ENCODE results near the gene TNRC6B.

Gene TNRC6B

GRCh38 chr22:40322818-40323447 is 145.2 kb downstream of the TNRC6B start:
- in situ Hi-C loops (cut with MboI; ENCODE audit: low sequenced_read_pairs): no loop called here

DNA sequence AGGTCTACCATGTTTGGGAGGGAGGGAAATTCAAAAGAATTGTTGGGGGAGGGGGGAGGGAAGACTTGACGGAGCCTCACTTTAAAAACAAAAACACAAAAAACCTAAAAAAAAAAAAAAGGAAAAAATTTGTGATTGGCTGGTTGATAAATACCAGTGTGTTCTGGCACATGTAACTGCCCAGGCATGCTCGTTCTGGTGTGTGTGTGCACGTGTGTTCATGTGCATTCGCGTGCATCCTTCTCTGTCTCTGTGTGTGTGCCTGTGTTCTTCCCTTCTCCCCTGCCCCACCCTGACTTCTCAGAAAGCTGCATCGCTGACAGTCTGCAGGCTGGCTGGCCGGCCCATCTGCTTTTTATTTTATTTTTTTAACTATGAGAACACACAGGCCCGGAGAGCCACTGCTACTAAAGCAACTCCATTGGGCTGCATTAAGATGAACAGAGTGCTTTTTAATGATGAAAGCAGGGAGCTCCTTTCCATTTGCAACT is 146.0 kb downstream of the TNRC6B start:
- in situ Hi-C loops (cut with MboI; ENCODE audit: low sequenced_read_pairs): no loop called here

- in situ Hi-C loops (cut with MboI; ENCODE audit: low sequenced_read_pairs): no loop called here
Observed at GRCh38 chr22:40324468-40325305, 147.0 kb downstream of the TNRC6B start.

- in situ Hi-C loops (cut with MboI; ENCODE audit: low sequenced_read_pairs): no loop called here
Observed at GRCh38 chr22:40325315-40325714, 147.6 kb downstream of the TNRC6B start.

- in situ Hi-C loops (cut with MboI; ENCODE audit: low sequenced_read_pairs): no loop called here
Observed at GRCh38 chr22:40326905-40327735, 149.4 kb downstream of the TNRC6B start.

DNA sequence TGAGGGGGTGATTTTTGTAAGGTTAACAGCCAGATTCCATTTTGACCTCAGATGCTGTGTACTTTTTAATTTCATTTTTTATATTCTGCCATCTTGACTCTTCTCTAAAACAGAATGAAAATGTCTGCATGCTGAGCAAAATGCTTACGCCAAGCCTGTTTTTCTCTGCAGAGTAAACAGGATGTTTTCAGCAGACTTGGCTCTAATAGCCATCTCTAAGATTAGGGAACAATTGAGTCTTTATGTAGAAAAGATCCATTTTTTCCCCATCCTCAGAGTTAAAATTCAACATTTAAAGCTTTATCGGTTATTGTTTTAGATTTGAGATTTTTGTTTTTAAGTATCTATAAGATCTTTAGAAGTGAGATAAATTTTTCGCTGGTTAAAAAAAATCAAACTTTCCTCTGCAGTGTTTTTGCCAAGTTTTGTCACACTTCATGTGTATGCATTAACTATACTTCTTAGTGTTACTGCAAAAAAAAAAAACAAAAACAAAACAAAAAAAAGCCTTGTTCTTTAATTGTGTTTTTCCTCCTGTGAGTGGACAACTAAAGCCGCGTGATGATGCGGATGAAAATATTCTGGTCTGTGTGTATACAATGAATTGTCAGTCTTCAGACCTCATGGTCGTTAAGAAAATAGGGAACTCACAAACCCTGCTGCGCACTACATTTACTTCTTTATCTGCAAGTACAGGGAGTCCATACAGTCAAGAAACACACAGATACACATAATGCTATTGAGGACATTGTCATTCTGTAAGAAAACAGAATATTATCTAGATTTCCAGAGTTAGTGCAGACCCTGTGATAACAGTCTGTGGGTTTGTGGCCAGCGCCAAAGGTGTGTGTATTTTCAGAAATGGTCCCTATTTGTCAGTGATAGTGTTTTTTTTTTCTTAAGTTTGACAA is 151.1 kb downstream of the TNRC6B start:
- in situ Hi-C loops (cut with MboI; ENCODE audit: low sequenced_read_pairs): no loop called here

- in situ Hi-C loops (cut with MboI; ENCODE audit: low sequenced_read_pairs): no loop called here
Observed at GRCh38 chr22:40329466-40329865, 151.7 kb downstream of the TNRC6B start.

DNA sequence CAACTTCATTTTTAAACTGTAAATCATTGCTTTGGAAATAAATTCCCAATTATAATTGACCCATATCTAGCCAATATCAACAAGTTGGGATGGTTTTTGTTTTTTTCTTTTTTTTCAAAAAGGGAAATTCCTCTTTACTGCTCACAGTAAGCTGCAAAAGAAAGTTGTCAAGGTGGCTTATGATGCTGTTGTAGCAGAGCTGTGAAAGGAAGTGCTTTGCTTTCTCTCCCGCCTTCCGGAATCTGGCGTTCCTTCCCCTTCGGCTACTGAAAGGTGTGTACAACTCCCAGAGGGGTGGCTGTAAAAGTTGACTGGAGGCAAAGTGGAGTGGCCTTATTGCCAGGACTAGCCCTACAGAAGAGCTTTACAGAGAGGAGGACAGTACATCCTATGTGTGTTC is 152.4 kb downstream of the TNRC6B start:
- in situ Hi-C loops (cut with MboI; ENCODE audit: low sequenced_read_pairs): no loop called here

GRCh38 chr22:40330615-40331014 is 152.9 kb downstream of the TNRC6B start:
- in situ Hi-C loops (cut with MboI; ENCODE audit: low sequenced_read_pairs): no loop called here

- in situ Hi-C loops (cut with MboI; ENCODE audit: low sequenced_read_pairs): no loop called here
Observed at GRCh38 chr22:40331706-40332105, 154.0 kb downstream of the TNRC6B start.

DNA sequence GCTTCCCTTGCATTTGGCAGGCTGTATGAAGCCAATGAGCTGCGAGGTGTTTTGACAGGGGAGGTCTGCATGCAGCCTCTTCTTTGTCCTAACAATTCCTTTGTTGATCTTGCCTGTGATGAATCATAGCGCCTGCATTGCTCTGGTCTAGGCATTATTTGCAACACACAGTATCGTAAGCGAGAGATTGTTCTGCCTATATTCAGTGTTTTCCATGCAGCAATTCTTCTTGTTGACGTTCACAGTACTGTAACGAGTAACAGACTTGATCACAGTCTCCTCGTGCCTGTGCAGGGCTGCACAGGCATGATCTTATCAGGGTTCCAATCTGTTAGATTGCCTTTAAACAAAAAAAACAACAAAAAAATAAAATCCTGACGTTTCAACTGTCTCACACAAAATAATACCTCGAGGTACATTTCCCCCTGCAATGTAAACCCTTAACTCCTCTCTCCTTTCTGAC is 154.6 kb downstream of the TNRC6B start:
- in situ Hi-C loops (cut with MboI; ENCODE audit: low sequenced_read_pairs): no loop called here

DNA sequence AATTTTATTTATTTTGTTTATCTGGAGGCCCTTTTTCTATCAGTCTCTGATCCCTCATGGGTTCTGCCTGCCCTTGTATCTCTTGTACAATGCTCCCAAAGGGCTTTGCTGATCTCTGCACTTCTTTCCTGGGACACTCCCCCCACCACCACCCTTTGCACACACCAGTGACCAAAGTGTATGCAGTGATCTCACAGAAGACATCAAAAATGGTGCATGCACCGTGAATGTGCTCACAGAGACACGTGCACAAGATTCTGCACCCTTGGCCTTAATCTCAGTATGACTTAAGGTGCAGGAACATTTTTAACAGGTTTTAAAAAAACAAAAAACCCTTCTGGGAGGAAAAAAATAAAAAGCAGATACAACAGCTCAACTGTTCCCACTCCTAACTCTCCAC is 156.3 kb downstream of the TNRC6B start:
- in situ Hi-C loops (cut with MboI; ENCODE audit: low sequenced_read_pairs): no loop called here

GRCh38 chr22:40334899-40335298 is 157.2 kb downstream of the TNRC6B start:
- in situ Hi-C loops (cut with MboI; ENCODE audit: low sequenced_read_pairs): no loop called here

DNA sequence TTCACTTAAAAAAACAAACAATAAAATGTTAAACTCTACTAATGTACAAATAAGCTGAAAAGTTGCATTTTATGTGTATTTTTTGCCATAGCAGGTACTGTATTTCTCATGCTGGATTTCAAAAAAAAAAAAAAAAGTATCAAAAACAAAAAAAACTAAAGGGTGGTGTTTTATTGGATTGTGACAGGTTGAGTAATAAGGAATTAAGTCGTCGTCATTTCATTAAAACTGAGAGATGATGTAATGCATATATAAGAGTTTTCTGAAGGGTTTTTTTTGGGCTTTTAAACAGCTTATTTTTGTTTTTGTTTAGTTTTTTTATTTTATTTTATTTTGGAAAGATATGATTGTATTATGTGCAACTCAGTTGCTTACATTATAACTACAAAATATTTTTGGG is 157.6 kb downstream of the TNRC6B start:
- in situ Hi-C loops (cut with MboI; ENCODE audit: low sequenced_read_pairs): no loop called here

DNA sequence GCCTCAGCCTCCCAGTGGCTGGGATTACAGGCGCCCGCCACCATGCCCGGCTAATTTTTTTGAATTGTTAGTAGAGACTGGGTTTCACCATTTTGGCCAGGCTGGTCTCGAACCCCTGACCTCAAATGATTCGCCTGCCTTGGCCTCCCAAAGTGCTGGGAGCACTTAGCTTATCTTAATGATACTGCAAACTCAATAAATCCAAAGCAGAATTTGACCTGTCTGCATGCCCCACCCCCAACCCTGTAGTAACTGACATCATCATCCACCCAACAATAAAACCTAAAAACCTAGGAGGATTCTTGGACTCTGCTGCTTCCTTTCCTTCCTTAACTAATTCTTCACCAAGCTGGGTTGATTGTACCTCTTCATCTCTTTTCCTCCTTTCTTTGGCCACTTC is 162.3 kb downstream of the TNRC6B start:
- in situ Hi-C loops (cut with MboI; ENCODE audit: low sequenced_read_pairs): loop anchor here (10.0 kb wide), 1 partner anchor 295 kb away; no protein-coding TSS in a partner anchor

DNA sequence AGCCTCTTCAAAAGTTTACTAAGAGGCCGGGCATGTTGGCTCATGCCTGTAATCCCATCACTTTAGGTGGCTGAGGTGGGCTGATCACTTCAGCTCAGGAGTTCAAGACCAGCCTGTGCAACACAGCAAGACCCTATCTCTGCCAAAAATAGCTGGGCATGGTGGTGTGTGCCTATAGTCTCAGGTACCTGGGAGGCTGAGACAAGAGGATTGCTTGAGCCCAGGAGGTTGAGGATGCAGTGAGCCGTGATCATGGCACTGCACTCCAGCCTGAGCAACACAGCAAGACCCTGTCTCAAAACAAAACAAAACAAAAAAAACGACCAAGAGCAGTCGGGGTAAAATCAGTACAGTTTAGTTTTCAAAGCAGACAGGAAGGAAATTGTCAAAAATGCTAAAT is 163.9 kb downstream of the TNRC6B start:
- in situ Hi-C loops (cut with MboI; ENCODE audit: low sequenced_read_pairs): loop anchor here (10.0 kb wide), 1 partner anchor 297 kb away; no protein-coding TSS in a partner anchor

- in situ Hi-C loops (cut with MboI; ENCODE audit: low sequenced_read_pairs): loop anchor here (10.0 kb wide), 1 partner anchor 298 kb away; no protein-coding TSS in a partner anchor
Observed at GRCh38 chr22:40342521-40342920, 164.8 kb downstream of the TNRC6B start.

- in situ Hi-C loops (cut with MboI; ENCODE audit: low sequenced_read_pairs): loop anchor here (10.0 kb wide), 1 partner anchor 300 kb away; no protein-coding TSS in a partner anchor
Observed at GRCh38 chr22:40345271-40345670, 167.5 kb downstream of the TNRC6B start.

GRCh38 chr22:40345815-40346184 is 168.1 kb downstream of the TNRC6B start:
- in situ Hi-C loops (cut with MboI; ENCODE audit: low sequenced_read_pairs): loop anchor here (10.0 kb wide), 1 partner anchor 301 kb away; no protein-coding TSS in a partner anchor

All from HL-60/S4 (cell line).